ENCODE measurements around the gene MFNG. TPM values are rescaled to one million over a fixed set of nuclear protein-coding genes. Genes with fewer than 3 reads are reported as not detected.

MFNG gene
- polyA plus RNA-seq, 1 experiment = 0.06 TPM

- TF ChIP-seq CTCF (IDR thresholded peaks at IDR 0.05; ENCODE audit: low read depth, low read length) = no peak
- Histone ChIP-seq H3K27ac (ENCODE audit: low read depth, low read length) (no peak within 1 kb of the TSS), H3K9me3 (ENCODE audit: control insufficient read depth, insufficient read depth, low read length) (no peaks in the 10 kb centered on the region; the same call in 1 of the 2 replicates), H3K4me3 (ENCODE audit: low read depth, low read length) (peak within 1 kb of the TSS; percentile 69), H3K27me3 (ENCODE audit: control insufficient read depth, insufficient read depth, low read length) (no peaks in the 10 kb centered on the region)
- DNase-seq (ENCODE audit: low read depth, low spot score) = no peak
- POLR2A ChIA-PET = interaction anchor here (0.6 kb wide), 1 partner anchor 144 kb away, joined by 3 read pairs; no protein-coding TSS in a partner anchor
- CTCF ChIA-PET = interaction anchor here (0.6 kb wide), 1 partner anchor 218 kb away, joined by 4 read pairs; no protein-coding TSS in a partner anchor
Measured at GRCh38 chr22:37519268-37520195, 33.3 kb upstream of the MFNG start, which contains the start of gene CARD10. TSS of gene CARD10 (minus strand) at chr22:37519415. CDS start at chr22:37519200, 215 bp downstream.

- ChIA-PET CTCF (no interaction called here), POLR2A (no interaction called here)
- no peak for DNase-seq (ENCODE audit: low read depth, low spot score)
- H3K4me3 ChIP-seq (ENCODE audit: low read depth, low read length) = peak overlapping the region; percentile 69
- H3K27me3 ChIP-seq (ENCODE audit: control insufficient read depth, insufficient read depth, low read length) = no peaks in the 10 kb centered on the region
- TF ChIP-seq CTCF (IDR thresholded peaks at IDR 0.05; ENCODE audit: low read depth, low read length) = no peak
- H3K27ac ChIP-seq (ENCODE audit: low read depth, low read length) = no peak overlapping the region
- no peaks in the 10 kb centered on the region; the same call in 1 of the 2 replicates for H3K9me3 ChIP-seq (ENCODE audit: control insufficient read depth, insufficient read depth, low read length)
Measured at GRCh38 chr22:37518509-37519267, 32.5 kb upstream of the MFNG start.

GRCh38 chr22:37517826-37518450, 31.8 kb upstream of the MFNG start:
- ChIA-PET POLR2A (no interaction called here), CTCF (no interaction called here)
- Histone ChIP-seq H3K4me3 (ENCODE audit: low read depth, low read length) (peak overlapping the region; percentile 69), H3K27me3 (ENCODE audit: control insufficient read depth, insufficient read depth, low read length) (no peaks in the 10 kb centered on the region), H3K27ac (ENCODE audit: low read depth, low read length) (no peak overlapping the region), H3K9me3 (ENCODE audit: control insufficient read depth, insufficient read depth, low read length) (no peaks in the 10 kb centered on the region; the same call in 1 of the 2 replicates)
- TF ChIP-seq CTCF (IDR thresholded peaks at IDR 0.05; ENCODE audit: low read depth, low read length) = no peak
- DNase-seq (ENCODE audit: low read depth, low spot score) = no peak

DNA sequence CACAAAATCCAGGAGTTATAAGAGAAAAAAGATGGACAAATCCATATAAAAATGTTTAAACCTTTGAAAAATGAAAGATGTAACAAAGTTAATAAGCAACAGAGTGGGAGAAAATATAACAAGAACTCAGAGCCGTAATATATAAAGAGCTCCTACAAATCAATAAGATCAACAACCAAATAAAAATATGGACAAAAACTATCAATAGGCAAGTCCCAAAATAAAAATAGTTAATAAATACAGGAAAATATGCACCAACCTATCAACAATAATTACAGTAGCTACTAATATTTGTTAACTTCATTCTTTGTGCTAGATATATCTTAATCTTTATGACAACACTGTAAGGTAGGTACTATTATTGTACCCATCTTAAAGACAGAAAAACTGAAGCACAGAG, 30.3 kb upstream of the MFNG start:
- CTCF ChIA-PET = interaction anchor here (1.0 kb wide), 1 partner anchor 76 kb away, joined by 3 read pairs; no protein-coding TSS in a partner anchor
- no peak for DNase-seq (ENCODE audit: low read depth, low spot score)
- Histone ChIP-seq H3K4me3 (ENCODE audit: low read depth, low read length) (no peak overlapping the region), H3K27ac (ENCODE audit: low read depth, low read length) (no peak overlapping the region), H3K27me3 (ENCODE audit: control insufficient read depth, insufficient read depth, low read length) (no peaks in the 10 kb centered on the region), H3K9me3 (ENCODE audit: control insufficient read depth, insufficient read depth, low read length) (no peaks in the 10 kb centered on the region; the same call in 1 of the 2 replicates)
- POLR2A ChIA-PET = no interaction called here
- no peak for TF ChIP-seq CTCF (IDR thresholded peaks at IDR 0.05; ENCODE audit: low read depth, low read length)

Data from AG04450 (cell line).